CD8-positive, alpha-beta memory T cell (primary cell): ENCODE data around the gene MDGA2. TPM values are rescaled to one million over a fixed set of nuclear protein-coding genes. Genes with fewer than 3 reads are reported as not detected.

Source experiments
- CTCF ChIA-PET: fragments of 350-600 bp; sonication (Branson Sonifier 250); formaldehyde crosslinking; loops from one replicate; lab custom pipeline; 2021; ENCODE audit warnings: antibody characterized with exemption; lab: Charles Lee
- POLR2A ChIA-PET: fragments of 350-600 bp; sonication (Branson Sonifier 250); formaldehyde crosslinking; loops from one replicate; lab custom pipeline; 2021; ENCODE audit warnings: antibody characterized with exemption; lab: Charles Lee
- DNase-seq, 5 donors: peaks; one replicate each; pipeline versions ENCODE4 v3.0.0 to v3.0.0-alpha.2; 2020 to 2022; ENCODE audit warnings: mixed read lengths in 1 of 5
- H3K27ac ChIP-seq: one replicate; pipeline ENCODE4 v1.7.0; 2013; ENCODE audit warnings: low read depth, mild to moderate bottlenecking, low read length, moderate library complexity
- H3K27me3 ChIP-seq: 2 replicates; pipeline ENCODE4 v1.7.0; 2013; ENCODE audit warnings: low read length, mild to moderate bottlenecking; ENCODE audit not compliant: insufficient read depth, poor library complexity, severe bottlenecking
- H3K36me3 ChIP-seq: 2 replicates; pipeline ENCODE4 v1.7.0; 2013; ENCODE audit warnings: mild to moderate bottlenecking, low read length, moderate library complexity; ENCODE audit not compliant: insufficient read depth
- H3K4me1 ChIP-seq: 2 replicates; pipeline ENCODE4 v1.7.0; 2013; ENCODE audit warnings: mild to moderate bottlenecking, low read length, moderate library complexity; ENCODE audit not compliant: insufficient read depth
- H3K4me3 ChIP-seq: 2 replicates; pipeline ENCODE4 v1.7.0; 2013; ENCODE audit warnings: mild to moderate bottlenecking, low read length
- H3K9me3 ChIP-seq: 2 replicates; pipeline ENCODE4 v1.7.0; 2013; ENCODE audit warnings: mild to moderate bottlenecking, low read length
- H3K27ac Mint-ChIP-seq, 8 donors: one replicate each; pipeline ENCODE4 v1.8.0; 2020 to 2021; ENCODE audit warnings: mixed read lengths in 8 of 8, mild to moderate bottlenecking in 6 of 8, inconsistent platforms in 3 of 8, moderate library complexity in 3 of 8
- H3K27me3 Mint-ChIP-seq, 2 donors: one replicate each; pipeline ENCODE4 v1.8.0; 2020 to 2021; ENCODE audit warnings: mixed read lengths in 2 of 2, mild to moderate bottlenecking in 1 of 2, moderate library complexity in 1 of 2
- H3K36me3 Mint-ChIP-seq, 3 donors: one replicate each; pipeline ENCODE4 v1.8.0; 2020 to 2021; ENCODE audit warnings: mixed read lengths in 3 of 3, inconsistent platforms in 1 of 3, mild to moderate bottlenecking in 1 of 3
- H3K4me1 Mint-ChIP-seq, 3 donors: one replicate each; pipeline ENCODE4 v1.8.0; 2020 to 2021; ENCODE audit warnings: mixed read lengths in 3 of 3, inconsistent platforms in 1 of 3, mild to moderate bottlenecking in 1 of 3
- H3K4me3 Mint-ChIP-seq, 7 donors: one replicate each; pipeline ENCODE4 v1.8.0; 2020 to 2021; ENCODE audit warnings: mixed read lengths in 7 of 7, mild to moderate bottlenecking in 6 of 7, moderate library complexity in 4 of 7, inconsistent platforms in 2 of 7
- H3K9me3 Mint-ChIP-seq, 5 donors: one replicate each; pipeline ENCODE4 v1.8.0; 2020 to 2022; ENCODE audit warnings: mixed read lengths in 5 of 5, mild to moderate bottlenecking in 3 of 5, moderate library complexity in 2 of 5, inconsistent platforms in 1 of 5
- polyA plus RNA-seq: library from polyadenylated mRNA; unstranded; fragments of 300-500 nt; fragmentation: Illumina TruSeq; gene quantifications from one replicate; pipeline ENCODE4 v1.2.3, GENCODE V29; 2021
- total RNA-seq, 2 experiments: library from RNA; stranded (reverse); gene quantifications; one replicate each; pipeline ENCODE4 v1.2.3, GENCODE V29; 2021

Gene MDGA2
- total and polyA plus RNA-seq, 3 experiments from 2014 or later = not detected

- no peaks in the 10 kb centered on the region for H3K36me3 ChIP-seq
- DNase-seq = no peak
- H3K27ac ChIP-seq = no peak overlapping the region
- Mint-ChIP-seq H3K4me3 (no peak overlapping the region), H3K9me3 (peaks cover 5 to 15% (median 11%) of the 10 kb centered on the region in 5 donors), H3K4me1 (no peaks in the 10 kb centered on the region), H3K27ac (no peak overlapping the region), H3K27me3 (no peaks in the 10 kb centered on the region), H3K36me3 (no peaks in the 10 kb centered on the region)
- no peaks in the 10 kb centered on the region for H3K27me3 ChIP-seq
- no peaks in the 10 kb centered on the region for H3K9me3 ChIP-seq
- H3K4me3 ChIP-seq = no peak overlapping the region
- ChIA-PET POLR2A (no interaction called here), CTCF (no interaction called here)
- H3K4me1 ChIP-seq = no peaks in the 10 kb centered on the region
Observed at GRCh38 chr14:47150267-47150666, 525.1 kb downstream of the MDGA2 start.

GRCh38 chr14:47149326-47149725 lies 526.1 kb downstream of the MDGA2 start:
- Mint-ChIP-seq H3K36me3 (no peaks in the 10 kb centered on the region), H3K9me3 (peaks cover 5 to 18% (median 8%) of the 10 kb centered on the region in 5 donors), H3K4me3 (no peak overlapping the region), H3K27ac (no peak overlapping the region), H3K4me1 (no peaks in the 10 kb centered on the region), H3K27me3 (no peaks in the 10 kb centered on the region)
- ChIA-PET CTCF (no interaction called here), POLR2A (no interaction called here)
- H3K27me3 ChIP-seq = no peaks in the 10 kb centered on the region
- DNase-seq = no peak
- no peak overlapping the region for H3K4me3 ChIP-seq
- H3K36me3 ChIP-seq = no peaks in the 10 kb centered on the region
- H3K4me1 ChIP-seq = no peaks in the 10 kb centered on the region
- H3K9me3 ChIP-seq = no peaks in the 10 kb centered on the region
- H3K27ac ChIP-seq = no peak overlapping the region

- Histone ChIP-seq H3K4me3 (no peak overlapping the region), H3K9me3 (no peaks in the 10 kb centered on the region), H3K27ac (no peak overlapping the region), H3K36me3 (no peaks in the 10 kb centered on the region), H3K27me3 (no peaks in the 10 kb centered on the region), H3K4me1 (no peaks in the 10 kb centered on the region)
- no peaks in the 10 kb centered on the region for H3K36me3 Mint-ChIP-seq
- no peaks in the 10 kb centered on the region for H3K4me1 Mint-ChIP-seq
- ChIA-PET CTCF (no interaction called here), POLR2A (no interaction called here)
- peaks cover 5 to 18% (median 8%) of the 10 kb centered on the region in 5 donors for H3K9me3 Mint-ChIP-seq
- H3K4me3 Mint-ChIP-seq = no peak overlapping the region
- no peak for DNase-seq
- no peaks in the 10 kb centered on the region for H3K27me3 Mint-ChIP-seq
- no peak overlapping the region for H3K27ac Mint-ChIP-seq
Observed at GRCh38 chr14:47148686-47149085, 526.7 kb downstream of the MDGA2 start.

GRCh38 chr14:47120645-47121044 lies 554.8 kb downstream of the MDGA2 start:
- CTCF ChIA-PET = no interaction called here
- H3K4me3 Mint-ChIP-seq = no peak overlapping the region

GRCh38 chr14:47103771-47104170 lies 571.6 kb downstream of the MDGA2 start:
- POLR2A ChIA-PET = no interaction called here

More at GRCh38 chr14:47120645-47121044, 554.8 kb downstream of the MDGA2 start:
- Histone ChIP-seq H3K36me3 (no peaks in the 10 kb centered on the region), H3K4me3 (no peak overlapping the region), H3K27me3 (no peaks in the 10 kb centered on the region), H3K27ac (no peak overlapping the region), H3K9me3 (no peaks in the 10 kb centered on the region), H3K4me1 (no peaks in the 10 kb centered on the region)
- POLR2A ChIA-PET = no interaction called here
- Mint-ChIP-seq H3K9me3 (peaks cover 0 to 15% (median 11%) of the 10 kb centered on the region in 5 donors), H3K4me1 (no peaks in the 10 kb centered on the region), H3K27ac (no peak overlapping the region), H3K36me3 (no peaks in the 10 kb centered on the region), H3K27me3 (no peaks in the 10 kb centered on the region)
- DNase-seq = no peak

GRCh38 chr14:47102472-47102871 lies 572.9 kb downstream of the MDGA2 start:
- Histone ChIP-seq H3K9me3 (no peaks in the 10 kb centered on the region), H3K27me3 (no peaks in the 10 kb centered on the region), H3K4me3 (no peak overlapping the region), H3K27ac (no peak overlapping the region), H3K36me3 (no peaks in the 10 kb centered on the region), H3K4me1 (no peaks in the 10 kb centered on the region)
- H3K4me1 Mint-ChIP-seq = no peaks in the 10 kb centered on the region
- no peak for DNase-seq
- no peaks in the 10 kb centered on the region for H3K36me3 Mint-ChIP-seq
- ChIA-PET POLR2A (no interaction called here), CTCF (no interaction called here)
- no peaks in the 10 kb centered on the region for H3K27me3 Mint-ChIP-seq
- no peak overlapping the region for H3K4me3 Mint-ChIP-seq
- no peak overlapping the region for H3K27ac Mint-ChIP-seq
- peaks cover 0 to 14% (median 9%) of the 10 kb centered on the region in 5 donors for H3K9me3 Mint-ChIP-seq

More at GRCh38 chr14:47103771-47104170, 571.6 kb downstream of the MDGA2 start:
- Histone ChIP-seq H3K9me3 (no peaks in the 10 kb centered on the region), H3K4me3 (no peak overlapping the region), H3K36me3 (no peaks in the 10 kb centered on the region), H3K27me3 (no peaks in the 10 kb centered on the region), H3K4me1 (no peaks in the 10 kb centered on the region), H3K27ac (no peak overlapping the region)
- Mint-ChIP-seq H3K27ac (peak overlapping the region in 1 of 8 donors; percentile 41), H3K9me3 (peaks cover 0 to 13% (median 10%) of the 10 kb centered on the region in 5 donors), H3K36me3 (no peaks in the 10 kb centered on the region), H3K4me1 (no peaks in the 10 kb centered on the region), H3K27me3 (no peaks in the 10 kb centered on the region), H3K4me3 (no peak overlapping the region)
- CTCF ChIA-PET = no interaction called here
- DNase-seq = no peak

GRCh38 chr14:47085678-47086077 lies 589.7 kb downstream of the MDGA2 start:
- Histone ChIP-seq H3K4me3 (no peak overlapping the region), H3K4me1 (no peaks in the 10 kb centered on the region), H3K9me3 (no peaks in the 10 kb centered on the region), H3K36me3 (no peaks in the 10 kb centered on the region), H3K27ac (no peak overlapping the region), H3K27me3 (no peaks in the 10 kb centered on the region)
- Mint-ChIP-seq H3K36me3 (no peaks in the 10 kb centered on the region), H3K27ac (no peak overlapping the region), H3K27me3 (no peaks in the 10 kb centered on the region), H3K4me1 (no peaks in the 10 kb centered on the region), H3K9me3 (peaks cover 3 to 25% (median 7%) of the 10 kb centered on the region in 5 donors), H3K4me3 (no peak overlapping the region)
- ChIA-PET POLR2A (no interaction called here), CTCF (no interaction called here)
- DNase-seq = no peak

GRCh38 chr14:47065326-47065725 lies 610.1 kb downstream of the MDGA2 start:
- Histone ChIP-seq H3K9me3 (no peaks in the 10 kb centered on the region), H3K4me1 (no peaks in the 10 kb centered on the region), H3K27ac (no peak overlapping the region), H3K4me3 (no peak overlapping the region), H3K36me3 (no peaks in the 10 kb centered on the region), H3K27me3 (no peaks in the 10 kb centered on the region)
- H3K9me3 Mint-ChIP-seq = peaks cover 2 to 27% (median 6%) of the 10 kb centered on the region in 5 donors
- H3K27ac Mint-ChIP-seq = no peak overlapping the region
- no peaks in the 10 kb centered on the region for H3K36me3 Mint-ChIP-seq
- H3K27me3 Mint-ChIP-seq = no peaks in the 10 kb centered on the region
- no peak for DNase-seq
- CTCF ChIA-PET = no interaction called here
- H3K4me3 Mint-ChIP-seq = no peak overlapping the region
- H3K4me1 Mint-ChIP-seq = no peaks in the 10 kb centered on the region
- POLR2A ChIA-PET = no interaction called here

GRCh38 chr14:47060050-47060449 lies 615.4 kb downstream of the MDGA2 start:
- Mint-ChIP-seq H3K4me3 (no peak overlapping the region), H3K36me3 (no peaks in the 10 kb centered on the region), H3K9me3 (peaks cover 3 to 17% (median 9%) of the 10 kb centered on the region in 5 donors), H3K27me3 (no peaks in the 10 kb centered on the region), H3K4me1 (no peaks in the 10 kb centered on the region), H3K27ac (no peak overlapping the region)
- Histone ChIP-seq H3K27ac (no peak overlapping the region), H3K27me3 (no peaks in the 10 kb centered on the region), H3K4me1 (no peaks in the 10 kb centered on the region), H3K36me3 (no peaks in the 10 kb centered on the region), H3K4me3 (no peak overlapping the region), H3K9me3 (no peaks in the 10 kb centered on the region)
- POLR2A ChIA-PET = no interaction called here
- CTCF ChIA-PET = no interaction called here
- no peak for DNase-seq
